Bronchial epithelial cell (primary cell): Measurements from ENCODE around the gene OR2C1. TPM values are rescaled to one million over a fixed set of nuclear protein-coding genes. Genes with fewer than 3 reads are reported as not detected.

ENCODE experiments used
- DNase-seq: peaks from one replicate; pipeline ENCODE4 v3.0.0-alpha.2; 2010; ENCODE audit warnings: low read depth
- FAIRE-seq: peaks from 2 replicates; lab custom pipeline; 2011; peaks lifted over from hg19 to GRCh38; lab: Jason Lieb, UNC
- H3K27me3 ChIP-seq: 2 replicates; pipeline ENCODE4 v1.5.1; 2011; ENCODE audit warnings: low read length; ENCODE audit not compliant: control insufficient read depth, insufficient read depth
- H3K36me3 ChIP-seq: 2 replicates; pipeline ENCODE4 v1.5.1; 2011; ENCODE audit warnings: low read length; ENCODE audit not compliant: control insufficient read depth, insufficient read depth
- H3K4me3 ChIP-seq: 2 replicates; pipeline ENCODE4 v1.5.1; 2011; ENCODE audit warnings: mild to moderate bottlenecking, low read depth, low read length, control low read depth
- total RNA-seq: library from RNA; depleted of rRNA; stranded (reverse); fragments of >200 nt; gene quantifications from 2 replicates; pipeline ENCODE4 v1.2.1, GENCODE V29; 2014
- TF ChIP-seq, protein P1 (sequence below): IDR thresholded peaks from 2 replicates; pipeline ENCODE4 v1.5.1; 2011; ENCODE audit warnings: mild to moderate bottlenecking, moderate library complexity, low read length, control low read depth, inconsistent platforms; ENCODE audit not compliant: insufficient read depth, severe bottlenecking

The OR2C1 gene
- total RNA-seq = not detected in 2 replicates

DNA sequence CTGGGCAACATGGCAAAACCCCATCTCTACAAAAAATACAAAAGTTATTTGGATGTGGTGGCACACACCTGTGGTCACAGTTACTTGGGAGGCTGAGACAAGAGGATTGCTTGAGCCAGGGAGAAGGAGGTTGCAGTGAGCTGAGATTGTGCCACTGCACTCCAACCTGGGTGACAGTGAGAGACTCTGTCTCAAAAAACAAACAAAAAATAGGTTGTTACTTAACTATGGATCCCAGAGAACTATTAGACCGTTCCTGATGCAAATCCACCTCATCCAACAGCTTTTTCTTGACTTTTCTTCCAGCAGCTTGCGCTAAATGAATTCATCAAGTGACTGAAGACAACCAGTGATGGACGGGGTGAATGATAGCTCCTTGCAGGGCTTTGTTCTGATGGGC is at the start of gene OR2C1:
OR2C1 (plus strand) TSS at position 301 of the 400 bp plus-strand sequence; CDS start at position 353, 52 bp downstream.
- DNase-seq (no peak), FAIRE-seq (no peak)
- Histone ChIP-seq H3K27me3 (no peaks in the 10 kb centered on the region), H3K4me3 (no peak within 1 kb of the TSS), H3K36me3 (no peaks in the 10 kb centered on the region)
- TF ChIP-seq, protein P1, sequence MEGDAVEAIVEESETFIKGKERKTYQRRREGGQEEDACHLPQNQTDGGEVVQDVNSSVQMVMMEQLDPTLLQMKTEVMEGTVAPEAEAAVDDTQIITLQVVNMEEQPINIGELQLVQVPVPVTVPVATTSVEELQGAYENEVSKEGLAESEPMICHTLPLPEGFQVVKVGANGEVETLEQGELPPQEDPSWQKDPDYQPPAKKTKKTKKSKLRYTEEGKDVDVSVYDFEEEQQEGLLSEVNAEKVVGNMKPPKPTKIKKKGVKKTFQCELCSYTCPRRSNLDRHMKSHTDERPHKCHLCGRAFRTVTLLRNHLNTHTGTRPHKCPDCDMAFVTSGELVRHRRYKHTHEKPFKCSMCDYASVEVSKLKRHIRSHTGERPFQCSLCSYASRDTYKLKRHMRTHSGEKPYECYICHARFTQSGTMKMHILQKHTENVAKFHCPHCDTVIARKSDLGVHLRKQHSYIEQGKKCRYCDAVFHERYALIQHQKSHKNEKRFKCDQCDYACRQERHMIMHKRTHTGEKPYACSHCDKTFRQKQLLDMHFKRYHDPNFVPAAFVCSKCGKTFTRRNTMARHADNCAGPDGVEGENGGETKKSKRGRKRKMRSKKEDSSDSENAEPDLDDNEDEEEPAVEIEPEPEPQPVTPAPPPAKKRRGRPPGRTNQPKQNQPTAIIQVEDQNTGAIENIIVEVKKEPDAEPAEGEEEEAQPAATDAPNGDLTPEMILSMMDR = no peak

DNA sequence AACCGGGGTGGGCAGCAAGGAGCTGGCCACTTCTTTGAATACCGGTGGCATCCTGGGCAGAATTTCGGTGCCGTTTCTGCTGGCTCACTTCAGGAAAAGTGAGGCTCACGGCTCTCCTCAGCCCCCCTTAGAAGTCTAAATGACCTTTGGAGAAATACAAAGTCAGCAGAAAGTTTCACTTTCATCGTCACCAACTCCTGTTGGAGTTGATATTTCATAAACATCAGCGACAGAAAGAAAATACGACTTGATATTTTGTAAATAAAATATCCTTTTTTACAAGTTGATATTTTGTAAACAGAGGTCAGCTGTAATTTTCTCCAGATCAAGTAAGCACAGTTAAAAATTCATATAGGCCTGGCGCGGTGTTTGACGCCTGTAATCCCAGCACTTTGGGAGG is 49.6 kb upstream of the OR2C1 start:
- DNase-seq (no peak), FAIRE-seq (no peak)
- TF ChIP-seq, protein P1 = no peak
- Histone ChIP-seq H3K36me3 (peaks cover 9% of the 10 kb centered on the region), H3K27me3 (no peaks in the 10 kb centered on the region), H3K4me3 (peak overlapping the region; percentile 70)

DNA sequence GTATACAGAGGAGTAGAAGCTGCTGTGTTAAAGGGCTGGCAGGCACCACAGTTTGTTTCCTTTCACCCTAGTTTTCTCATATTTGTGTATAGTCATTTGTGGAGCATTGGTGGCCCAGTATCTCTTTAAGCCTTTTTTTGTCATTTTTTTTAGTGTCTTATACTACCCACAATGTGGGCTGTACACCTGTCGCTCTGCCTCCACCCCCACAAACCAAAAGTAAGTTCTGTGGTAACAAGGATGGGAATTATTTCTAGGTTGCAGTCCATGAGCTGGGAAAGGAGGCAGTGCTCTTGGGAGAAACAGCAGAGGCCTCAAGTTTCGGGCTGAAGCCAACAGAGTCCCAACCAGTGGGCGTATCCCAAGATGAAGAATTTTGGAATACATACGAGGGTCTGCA is 44.2 kb upstream of the OR2C1 start:
- FAIRE-seq = no peak
- Histone ChIP-seq H3K4me3 (no peak overlapping the region), H3K36me3 (peaks cover 15% of the 10 kb centered on the region), H3K27me3 (no peaks in the 10 kb centered on the region)
- TF ChIP-seq, protein P1 = no peak
- no peak for DNase-seq

DNA sequence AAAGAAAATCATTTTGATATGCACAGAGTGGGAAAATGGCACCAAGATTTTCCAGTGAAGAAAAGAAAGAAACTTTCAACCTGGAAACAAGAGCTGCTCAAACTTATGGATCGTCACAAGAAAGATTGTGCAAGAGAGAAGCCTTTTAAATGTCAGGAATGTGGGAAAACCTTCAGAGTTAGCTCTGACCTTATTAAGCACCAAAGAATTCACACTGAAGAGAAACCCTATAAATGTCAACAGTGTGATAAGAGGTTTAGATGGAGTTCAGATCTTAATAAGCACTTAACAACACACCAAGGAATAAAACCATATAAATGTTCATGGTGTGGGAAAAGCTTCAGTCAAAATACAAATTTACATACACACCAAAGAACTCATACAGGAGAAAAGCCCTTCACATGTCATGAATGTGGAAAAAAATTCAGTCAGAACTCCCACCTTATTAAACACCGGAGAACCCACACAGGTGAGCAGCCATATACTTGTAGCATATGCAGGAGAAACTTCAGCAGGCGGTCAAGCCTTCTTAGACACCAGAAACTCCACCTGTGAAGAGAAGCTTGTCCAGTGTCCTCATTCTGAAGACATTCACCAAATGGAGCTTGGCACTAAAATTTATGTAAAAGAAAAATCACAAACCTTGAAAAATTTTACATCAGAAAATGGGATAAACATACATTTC is 38.2 kb upstream of the OR2C1 start:
- FAIRE-seq (no peak), DNase-seq (peak; percentile 13)
- Histone ChIP-seq H3K36me3 (peaks cover 10% of the 10 kb centered on the region), H3K27me3 (no peaks in the 10 kb centered on the region), H3K4me3 (no peak overlapping the region)
- TF ChIP-seq, protein P1 = no peak

DNA sequence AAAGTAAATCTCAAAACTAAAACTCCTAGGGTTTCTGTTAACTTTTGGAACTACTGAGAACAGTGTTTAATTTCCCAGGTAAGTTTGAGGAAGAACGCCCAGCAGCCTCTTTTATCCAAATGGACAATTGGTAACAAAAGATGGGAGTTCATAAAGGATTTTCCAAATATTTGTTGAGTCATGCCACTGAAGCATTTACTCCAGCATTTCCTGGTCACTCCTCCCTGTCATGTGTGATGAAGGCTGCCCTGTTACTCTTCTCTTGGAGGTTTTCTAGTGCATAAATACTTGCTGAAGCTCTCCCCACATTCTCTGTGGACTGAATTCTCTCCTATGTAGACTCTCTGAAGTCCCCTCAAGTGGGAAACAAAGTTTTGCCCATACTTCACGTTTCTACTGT is 33.9 kb upstream of the OR2C1 start:
- TF ChIP-seq, protein P1 = no peak
- H3K27me3 ChIP-seq = no peaks in the 10 kb centered on the region
- FAIRE-seq (no peak), DNase-seq (no peak)
- peaks cover 2% of the 10 kb centered on the region for H3K36me3 ChIP-seq
- H3K4me3 ChIP-seq = no peak overlapping the region

DNA sequence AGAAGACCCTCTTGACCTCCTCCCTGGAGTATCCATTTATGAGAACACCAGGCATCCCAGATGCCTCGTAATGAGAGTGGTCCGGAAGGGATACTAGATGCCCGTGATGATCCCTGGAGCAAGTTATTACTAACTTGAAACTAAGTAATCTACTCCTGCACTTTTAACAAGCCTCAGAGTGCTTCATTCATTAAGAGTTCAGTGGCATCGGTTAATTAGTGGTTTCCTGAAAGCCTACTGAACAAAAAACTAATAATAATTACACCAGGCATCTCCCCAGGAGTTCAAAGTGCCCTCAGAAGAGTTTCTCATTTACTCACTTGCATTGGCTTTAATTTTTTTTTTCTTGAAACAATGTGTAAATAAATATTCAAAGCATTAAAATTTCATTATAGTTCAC is 28.2 kb upstream of the OR2C1 start:
- Histone ChIP-seq H3K36me3 (no peaks in the 10 kb centered on the region), H3K4me3 (no peak overlapping the region), H3K27me3 (no peaks in the 10 kb centered on the region)
- TF ChIP-seq, protein P1 = no peak
- FAIRE-seq = no peak
- DNase-seq = no peak
